Measurements from ENCODE around the gene NBAS. TPM values are rescaled to one million over a fixed set of nuclear protein-coding genes. Genes with fewer than 3 reads are reported as not detected.

Gene NBAS
- total and polyA plus RNA-seq, 8 donors = 14.5 to 96.2 (median 41.2) TPM

GRCh38 chr2:15363734-15364133, 197.4 kb downstream of the NBAS start:
- intact Hi-C loops (cut with DNase I; ENCODE audit: low total_unique reads) = no loop called here
- H3K4me1 ChIP-seq = peaks cover 0 to 8% (median 3%) of the 10 kb centered on the region in 4 donors
- whole genome bisulfite sequencing, 5 donors = 72 to 86% (median 77%) methylated on average over 3 of the region's 3 CpGs
- H3K4me3 ChIP-seq = no peak overlapping the region
- H3K27ac ChIP-seq = no peak overlapping the region
- H3K36me3 ChIP-seq = peaks cover 8 to 36% (median 32%) of the 10 kb centered on the region in 4 donors
- TF ChIP-seq, protein P1, sequence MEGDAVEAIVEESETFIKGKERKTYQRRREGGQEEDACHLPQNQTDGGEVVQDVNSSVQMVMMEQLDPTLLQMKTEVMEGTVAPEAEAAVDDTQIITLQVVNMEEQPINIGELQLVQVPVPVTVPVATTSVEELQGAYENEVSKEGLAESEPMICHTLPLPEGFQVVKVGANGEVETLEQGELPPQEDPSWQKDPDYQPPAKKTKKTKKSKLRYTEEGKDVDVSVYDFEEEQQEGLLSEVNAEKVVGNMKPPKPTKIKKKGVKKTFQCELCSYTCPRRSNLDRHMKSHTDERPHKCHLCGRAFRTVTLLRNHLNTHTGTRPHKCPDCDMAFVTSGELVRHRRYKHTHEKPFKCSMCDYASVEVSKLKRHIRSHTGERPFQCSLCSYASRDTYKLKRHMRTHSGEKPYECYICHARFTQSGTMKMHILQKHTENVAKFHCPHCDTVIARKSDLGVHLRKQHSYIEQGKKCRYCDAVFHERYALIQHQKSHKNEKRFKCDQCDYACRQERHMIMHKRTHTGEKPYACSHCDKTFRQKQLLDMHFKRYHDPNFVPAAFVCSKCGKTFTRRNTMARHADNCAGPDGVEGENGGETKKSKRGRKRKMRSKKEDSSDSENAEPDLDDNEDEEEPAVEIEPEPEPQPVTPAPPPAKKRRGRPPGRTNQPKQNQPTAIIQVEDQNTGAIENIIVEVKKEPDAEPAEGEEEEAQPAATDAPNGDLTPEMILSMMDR (IDR thresholded peaks at IDR 0.05) = no peak
- TF ChIP-seq POLR2A (IDR thresholded peaks at IDR 0.05) (no peak), POLR2AphosphoS5 (IDR thresholded peaks at IDR 0.05) (no peak), EP300 (IDR thresholded peaks at IDR 0.05) (no peak)
- H3K27me3 ChIP-seq = no peaks in the 10 kb centered on the region
- no peaks in the 10 kb centered on the region for H3K9me3 ChIP-seq
- no peak for DNase-seq

GRCh38 chr2:15363142-15363541, 198.0 kb downstream of the NBAS start:
- no peak for DNase-seq
- intact Hi-C loops (cut with DNase I; ENCODE audit: low total_unique reads) = no loop called here
- no peak overlapping the region for H3K4me3 ChIP-seq
- H3K27ac ChIP-seq = no peak overlapping the region
- H3K9me3 ChIP-seq = no peaks in the 10 kb centered on the region
- peaks cover 8 to 37% (median 33%) of the 10 kb centered on the region in 4 donors for H3K36me3 ChIP-seq
- H3K27me3 ChIP-seq = no peaks in the 10 kb centered on the region
- TF ChIP-seq POLR2A (IDR thresholded peaks at IDR 0.05) = no peak
- TF ChIP-seq POLR2AphosphoS5 (IDR thresholded peaks at IDR 0.05) = no peak
- no peak for TF ChIP-seq EP300 (IDR thresholded peaks at IDR 0.05)
- peaks cover 0 to 8% (median 3%) of the 10 kb centered on the region in 4 donors for H3K4me1 ChIP-seq

DNA sequence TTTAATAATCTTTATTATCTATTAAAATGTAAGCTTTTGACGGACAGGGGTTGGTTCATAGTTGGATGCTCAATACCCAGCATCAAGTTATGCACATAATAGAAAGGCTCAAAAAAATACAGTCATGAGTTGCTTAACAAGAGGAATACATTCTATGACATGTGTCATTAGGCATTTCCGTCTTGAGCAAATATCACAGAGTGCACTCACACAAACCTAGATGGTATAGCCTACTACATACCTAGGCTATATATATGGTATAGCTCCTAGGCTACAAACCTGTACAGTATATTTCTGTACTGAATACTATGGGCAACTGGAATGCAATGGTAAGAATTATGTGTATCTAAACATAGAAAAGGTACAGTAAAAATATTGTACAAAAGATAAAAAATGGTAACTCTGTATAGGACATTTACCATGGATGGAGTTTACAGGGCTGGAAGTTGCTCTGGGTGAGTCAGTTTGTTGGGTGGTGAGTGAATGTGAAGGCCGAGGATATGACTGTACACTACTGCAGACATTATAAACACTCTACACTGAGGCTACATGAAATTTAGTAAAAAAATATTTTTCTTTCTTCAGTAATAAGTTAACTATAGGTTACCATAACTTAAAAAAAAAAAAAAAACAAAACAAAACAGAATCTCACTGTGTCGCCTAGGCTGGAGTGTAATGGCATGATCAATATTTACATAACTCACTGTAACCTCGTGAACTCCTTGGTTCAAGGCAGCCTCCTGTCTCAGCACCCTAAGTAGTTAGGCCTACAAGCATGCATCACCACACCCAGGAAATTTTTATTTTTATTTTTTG, 201.2 kb downstream of the NBAS start:
- DNase-seq = peak in 1 of 2 donors; percentile 16
- intact Hi-C loops (cut with DNase I; ENCODE audit: low total_unique reads) = no loop called here
- no peaks in the 10 kb centered on the region for H3K27me3 ChIP-seq
- H3K36me3 ChIP-seq = peaks cover 10 to 37% (median 33%) of the 10 kb centered on the region in 4 donors
- H3K4me1 ChIP-seq = peaks cover 0 to 8% (median 3%) of the 10 kb centered on the region in 4 donors
- no peak overlapping the region for H3K27ac ChIP-seq
- TF ChIP-seq POLR2AphosphoS5 (IDR thresholded peaks at IDR 0.05) (no peak), EP300 (IDR thresholded peaks at IDR 0.05) (no peak), POLR2A (IDR thresholded peaks at IDR 0.05) (no peak)
- WGBS, 5 donors = 66 to 74% (median 67%) methylated on average over 5 of the region's 5 CpGs
- no peak overlapping the region for H3K4me3 ChIP-seq
- H3K9me3 ChIP-seq = no peaks in the 10 kb centered on the region

DNA sequence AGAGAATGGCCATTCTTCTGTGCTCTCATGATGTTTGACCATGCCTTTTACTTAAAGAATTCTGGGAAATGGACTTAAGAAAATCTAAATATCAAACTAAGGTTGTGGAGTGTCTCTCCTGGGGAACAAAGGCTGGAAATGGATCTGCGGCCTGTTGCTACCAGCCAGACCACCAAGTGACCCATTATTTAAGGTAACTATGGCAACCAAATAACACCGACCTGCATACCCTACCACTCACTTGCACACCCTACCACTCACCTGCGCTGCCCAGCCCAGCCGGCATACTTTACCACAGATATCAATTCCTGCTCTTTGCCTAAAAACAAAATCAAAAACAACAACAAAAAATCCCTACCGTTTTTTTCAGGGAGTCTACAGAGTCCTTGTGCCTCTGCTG, 203.2 kb downstream of the NBAS start:
- intact Hi-C loops (cut with DNase I; ENCODE audit: low total_unique reads) = no loop called here
- Histone ChIP-seq H3K27me3 (no peaks in the 10 kb centered on the region), H3K4me3 (no peak overlapping the region), H3K27ac (no peak overlapping the region), H3K36me3 (peaks cover 9 to 34% (median 32%) of the 10 kb centered on the region in 4 donors), H3K9me3 (no peaks in the 10 kb centered on the region), H3K4me1 (peaks cover 0 to 8% (median 3%) of the 10 kb centered on the region in 4 donors)
- 84 to 89% (median 87%) methylated on average over 5 of the region's 5 CpGs for WGBS, 5 donors
- TF ChIP-seq EP300 (IDR thresholded peaks at IDR 0.05) (no peak), POLR2AphosphoS5 (IDR thresholded peaks at IDR 0.05) (no peak), POLR2A (IDR thresholded peaks at IDR 0.05) (no peak)
- TF ChIP-seq, protein P1 (IDR thresholded peaks at IDR 0.05) = no peak
- DNase-seq = no peak

DNA sequence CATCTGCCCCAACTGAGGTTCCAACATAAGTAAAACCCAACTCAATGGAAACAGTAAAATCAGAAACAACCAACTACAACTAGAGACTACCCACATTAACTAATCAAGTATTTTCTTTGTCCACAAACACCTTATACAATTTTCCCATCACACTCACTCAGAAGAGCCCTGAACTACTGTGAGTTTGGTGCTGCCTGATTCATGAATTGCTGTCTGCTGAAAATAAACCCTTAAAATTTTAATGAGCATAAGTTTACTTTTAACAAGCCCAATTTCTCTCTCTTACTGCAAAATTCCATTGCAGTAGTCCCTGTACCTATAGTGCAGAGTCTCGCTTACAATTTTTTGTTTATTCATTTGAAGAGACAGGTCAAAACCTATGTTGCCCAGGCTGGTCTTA, 203.9 kb downstream of the NBAS start:
- WGBS, 5 donors = 94 to 100% (median 96%) methylated on average over 1 of the region's 1 CpG
- TF ChIP-seq POLR2AphosphoS5 (IDR thresholded peaks at IDR 0.05) (no peak), POLR2A (IDR thresholded peaks at IDR 0.05) (no peak), EP300 (IDR thresholded peaks at IDR 0.05) (no peak)
- TF ChIP-seq, protein P1 (IDR thresholded peaks at IDR 0.05) = no peak

More for the DNA sequence above, 203.9 kb downstream of the NBAS start:
- Histone ChIP-seq H3K4me1 (peaks cover 0 to 8% (median 3%) of the 10 kb centered on the region in 4 donors), H3K9me3 (no peaks in the 10 kb centered on the region), H3K27me3 (no peaks in the 10 kb centered on the region), H3K4me3 (no peak overlapping the region), H3K27ac (no peak overlapping the region), H3K36me3 (peaks cover 9 to 41% (median 38%) of the 10 kb centered on the region in 4 donors)
- no peak for DNase-seq
- intact Hi-C loops (cut with DNase I; ENCODE audit: low total_unique reads) = no loop called here
